ENCODE results near the gene TENT4B.

GRCh38 chr16:50257876-50258275 is 104.8 kb downstream of the TENT4B start:
- TF ChIP-seq CTCF (conservative IDR thresholded peaks at IDR 0.05 in 1 of 2, IDR thresholded peaks at IDR 0.05 in 1 of 2; ENCODE audit: low read depth in 1 of 2, low read length in 2 of 2) (no peak), EZH2 (IDR thresholded peaks at IDR 0.05; ENCODE audit: low read length, missing control alignments) (no peak)
